Mucosa of descending colon (tissue), 3 donors: ENCODE measurements around the gene GRK3. TPM values are rescaled to one million over a fixed set of nuclear protein-coding genes. Genes with fewer than 3 reads are reported as not detected.
"Not testable (repeated sequence)": the region's sequence is repeated elsewhere in the genome, so short reads cannot be mapped to it uniquely, and the experiment has no call there.

ENCODE experiments used
- ATAC-seq: fragments of 200-7000 bp; cut with Tn5 transposase; one replicate; pipeline ENCODE4 v1.9.1; 2020; ENCODE audit warnings: mild to moderate bottlenecking, moderate library complexity
- DNase-seq, 3 donors: peaks; one replicate each; pipeline ENCODE4 v3.0.0-alpha.2; 2020
- H3K36me3 ChIP-seq: fragments of 200-600 bp; one replicate; pipeline ENCODE4 v1.8.0; 2021; ENCODE audit warnings: low read depth, mild to moderate bottlenecking
- H3K4me1 ChIP-seq: fragments of 200-600 bp; one replicate; pipeline ENCODE4 v1.8.0; 2021; ENCODE audit warnings: low read depth, mild to moderate bottlenecking
- H3K4me3 ChIP-seq: fragments of 200-600 bp; one replicate; pipeline ENCODE4 v1.8.0; 2021; ENCODE audit warnings: mild to moderate bottlenecking
- H3K9me3 ChIP-seq: fragments of 200-600 bp; one replicate; pipeline ENCODE4 v1.8.0; 2021; ENCODE audit warnings: mild to moderate bottlenecking
- intact Hi-C, 2 donors: fragments of 100-400 bp; cut with DNase I in 1 of 2; cut with micrococcal nuclease in 1 of 2; formaldehyde crosslinking; loops; one replicate each; pipeline versions ENCODE4 v1.11.0 to v1.11.1; 2022; cut with DNase I, micrococcal nuclease
- total RNA-seq, 3 donors: library from RNA; stranded (reverse); fragmentation: NEBNext Ultra II Directional in 2 of 3; extraction: Animal tissue kit (Norgen Biotek cat#: 25700) in 2 of 3; gene quantifications; one replicate each; pipeline versions ENCODE4 v1.2.1 to v1.2.4, GENCODE V29; 2021 to 2023
- TF ChIP-seq, protein P1 (sequence below): fragments of 200-600 bp; IDR thresholded peaks from one replicate; pipeline ENCODE4 v1.8.0; 2022; ENCODE audit warnings: antibody characterized with exemption, mild to moderate bottlenecking
- donor health status: DM: no; HTN: no; CAD: no; lungs with moderate emphysema.
- donor health status: DM: no; HTN: no; CAD: no.
- donor health status: DM: no; HTN: yes; CAD: no.

Gene GRK3
- total RNA-seq, 3 donors from 2014 or later: 2.1 to 16.1 (median 3.2) TPM

DNA sequence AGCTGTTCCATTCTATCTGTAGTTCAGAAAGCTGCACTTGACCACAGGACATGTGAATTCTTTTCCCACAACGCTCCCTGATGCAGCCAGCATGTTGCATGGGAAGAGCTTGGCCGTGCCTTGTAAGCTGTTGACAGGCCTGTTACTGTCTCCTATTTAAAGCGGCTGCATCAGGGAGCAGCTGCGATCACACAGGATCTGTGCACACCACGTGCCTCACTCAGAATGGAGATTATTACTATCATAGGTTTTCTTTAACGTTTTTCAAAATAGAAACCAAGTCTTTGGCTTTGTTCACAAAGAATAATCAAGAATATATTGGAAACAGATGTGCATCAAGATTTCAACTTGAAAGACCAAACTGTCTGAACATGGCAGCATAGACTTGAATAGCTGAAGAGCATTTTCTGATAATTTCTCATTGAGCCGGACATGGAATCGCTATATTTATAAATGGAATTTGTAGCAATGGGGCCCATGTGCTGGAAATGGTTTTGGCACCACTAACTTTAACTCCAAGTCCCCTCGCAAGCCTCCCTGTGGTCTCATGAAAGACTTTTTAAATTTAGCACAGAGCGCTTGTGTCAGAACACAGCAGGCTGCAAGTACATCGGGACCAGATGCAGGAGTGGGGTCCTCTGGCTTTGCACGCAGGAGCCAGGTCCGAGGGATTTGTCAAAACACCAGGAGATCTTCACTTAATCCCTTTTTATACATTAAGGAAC, 136.7 kb downstream of the GRK3 start:
- ATAC-seq: no peak
- H3K4me3 ChIP-seq: no peak overlapping the region
- intact Hi-C loops: no loop called here
- no peaks in the 10 kb centered on the region for H3K36me3 ChIP-seq
- no peak for DNase-seq
- no peaks in the 10 kb centered on the region for H3K9me3 ChIP-seq
- TF ChIP-seq, protein P1, sequence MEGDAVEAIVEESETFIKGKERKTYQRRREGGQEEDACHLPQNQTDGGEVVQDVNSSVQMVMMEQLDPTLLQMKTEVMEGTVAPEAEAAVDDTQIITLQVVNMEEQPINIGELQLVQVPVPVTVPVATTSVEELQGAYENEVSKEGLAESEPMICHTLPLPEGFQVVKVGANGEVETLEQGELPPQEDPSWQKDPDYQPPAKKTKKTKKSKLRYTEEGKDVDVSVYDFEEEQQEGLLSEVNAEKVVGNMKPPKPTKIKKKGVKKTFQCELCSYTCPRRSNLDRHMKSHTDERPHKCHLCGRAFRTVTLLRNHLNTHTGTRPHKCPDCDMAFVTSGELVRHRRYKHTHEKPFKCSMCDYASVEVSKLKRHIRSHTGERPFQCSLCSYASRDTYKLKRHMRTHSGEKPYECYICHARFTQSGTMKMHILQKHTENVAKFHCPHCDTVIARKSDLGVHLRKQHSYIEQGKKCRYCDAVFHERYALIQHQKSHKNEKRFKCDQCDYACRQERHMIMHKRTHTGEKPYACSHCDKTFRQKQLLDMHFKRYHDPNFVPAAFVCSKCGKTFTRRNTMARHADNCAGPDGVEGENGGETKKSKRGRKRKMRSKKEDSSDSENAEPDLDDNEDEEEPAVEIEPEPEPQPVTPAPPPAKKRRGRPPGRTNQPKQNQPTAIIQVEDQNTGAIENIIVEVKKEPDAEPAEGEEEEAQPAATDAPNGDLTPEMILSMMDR: no peak
- H3K4me1 ChIP-seq: no peaks in the 10 kb centered on the region

DNA sequence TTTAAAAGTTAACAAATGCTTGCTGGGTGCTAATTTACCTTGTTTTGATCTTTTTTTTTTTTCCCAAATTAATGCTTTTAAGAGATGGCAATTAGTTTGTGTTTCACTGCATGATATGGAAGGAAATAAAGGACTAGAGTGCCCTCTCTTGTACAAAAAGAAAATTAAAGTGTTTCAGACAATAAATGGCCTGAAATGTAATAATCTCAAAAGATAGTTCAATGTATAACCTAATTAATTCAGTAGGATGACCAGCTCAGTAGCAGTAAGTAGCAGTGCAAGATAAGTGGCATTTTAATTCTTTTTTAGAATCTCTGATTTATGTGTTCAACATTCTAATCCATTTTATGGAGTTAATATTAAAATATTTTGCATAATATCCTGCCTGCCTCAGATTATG, 137.6 kb downstream of the GRK3 start:
- Histone ChIP-seq H3K36me3 (no peaks in the 10 kb centered on the region), H3K4me3 (no peak overlapping the region), H3K9me3 (no peaks in the 10 kb centered on the region), H3K4me1 (no peaks in the 10 kb centered on the region)
- DNase-seq: no peak
- intact Hi-C loops: no loop called here
- no peak for ATAC-seq
- TF ChIP-seq, protein P1: no peak

DNA sequence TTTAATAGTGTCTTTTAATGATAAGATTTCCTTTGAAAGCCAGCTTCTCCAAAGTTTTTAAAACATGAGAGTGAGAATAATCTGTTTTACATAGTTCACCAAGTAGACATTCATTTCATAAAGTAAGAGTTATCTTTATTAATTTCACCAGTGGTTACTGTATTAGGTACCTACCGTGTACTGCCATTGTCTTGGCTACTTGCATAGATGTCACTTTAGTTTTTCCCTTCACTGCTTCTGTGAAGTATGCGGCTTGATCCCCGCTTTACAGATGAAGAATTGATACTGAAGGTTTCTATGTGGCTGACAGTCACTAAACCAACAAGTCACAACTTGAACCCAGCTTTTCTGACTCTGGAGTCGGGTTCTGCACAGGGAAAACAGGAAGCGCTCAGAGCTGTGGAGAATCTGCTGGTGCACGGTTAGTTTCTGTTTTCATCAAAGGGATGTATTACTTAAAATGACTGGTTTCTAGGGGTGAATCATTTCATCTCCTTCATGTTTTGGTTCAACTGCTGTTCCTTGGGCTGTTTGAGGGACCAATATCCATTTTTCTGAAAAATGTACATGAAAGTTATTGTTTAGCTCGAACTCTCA, 138.2 kb downstream of the GRK3 start:
- no peaks in the 10 kb centered on the region for H3K9me3 ChIP-seq
- no peak overlapping the region for H3K4me3 ChIP-seq
- H3K4me1 ChIP-seq: no peaks in the 10 kb centered on the region
- DNase-seq (no peak), ATAC-seq (no peak)
- no peaks in the 10 kb centered on the region for H3K36me3 ChIP-seq
- intact Hi-C loops: no loop called here
- TF ChIP-seq, protein P1: no peak

DNA sequence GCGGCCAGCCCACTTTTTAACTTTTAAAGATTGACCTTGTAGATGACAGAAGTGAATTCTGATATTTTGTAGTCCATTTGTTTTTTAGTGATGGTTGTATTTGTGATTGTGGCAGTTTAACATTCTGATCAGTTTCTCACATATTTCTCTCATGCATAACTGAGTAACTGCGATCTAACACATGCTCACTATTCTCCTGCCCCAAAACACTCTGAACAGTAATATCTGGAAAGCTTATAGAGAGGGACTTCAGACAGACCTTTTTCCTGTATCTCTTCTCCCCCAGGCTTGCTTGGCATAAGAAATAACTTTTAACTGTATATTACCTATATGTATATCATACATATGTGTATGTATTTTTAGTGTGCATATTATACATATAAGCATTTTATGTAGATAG, 140.2 kb downstream of the GRK3 start:
- ATAC-seq (no peak), DNase-seq (no peak)
- no peaks in the 10 kb centered on the region for H3K9me3 ChIP-seq
- intact Hi-C loops: no loop called here
- no peaks in the 10 kb centered on the region for H3K4me1 ChIP-seq
- TF ChIP-seq, protein P1: no peak
- H3K4me3 ChIP-seq: no peak overlapping the region
- H3K36me3 ChIP-seq: no peaks in the 10 kb centered on the region

DNA sequence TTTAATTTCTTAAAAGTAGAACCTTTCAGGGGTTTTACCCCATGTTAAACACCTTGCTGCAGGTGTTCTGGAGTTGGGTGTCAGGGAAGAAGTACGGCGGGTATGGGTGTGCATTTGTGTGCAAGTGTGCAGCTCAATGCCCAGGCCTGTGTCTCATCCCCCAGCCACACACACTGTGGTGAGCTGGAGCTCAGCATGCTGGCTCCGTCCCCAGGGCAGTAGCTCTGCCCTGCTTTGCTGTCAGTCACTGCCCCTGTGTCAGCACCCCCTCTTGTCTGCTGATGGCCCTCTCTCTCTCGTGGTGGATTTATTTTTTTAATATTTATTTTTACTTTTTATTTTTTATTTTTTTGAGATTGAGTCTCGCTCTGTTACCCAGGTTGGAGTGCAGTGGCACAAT, 141.7 kb downstream of the GRK3 start:
- H3K36me3 ChIP-seq: no peaks in the 10 kb centered on the region
- ATAC-seq: no peak
- H3K9me3 ChIP-seq: no peaks in the 10 kb centered on the region
- no peaks in the 10 kb centered on the region for H3K4me1 ChIP-seq
- intact Hi-C loops: no loop called here
- no peak overlapping the region for H3K4me3 ChIP-seq
- TF ChIP-seq, protein P1: no peak
- no peak for DNase-seq

DNA sequence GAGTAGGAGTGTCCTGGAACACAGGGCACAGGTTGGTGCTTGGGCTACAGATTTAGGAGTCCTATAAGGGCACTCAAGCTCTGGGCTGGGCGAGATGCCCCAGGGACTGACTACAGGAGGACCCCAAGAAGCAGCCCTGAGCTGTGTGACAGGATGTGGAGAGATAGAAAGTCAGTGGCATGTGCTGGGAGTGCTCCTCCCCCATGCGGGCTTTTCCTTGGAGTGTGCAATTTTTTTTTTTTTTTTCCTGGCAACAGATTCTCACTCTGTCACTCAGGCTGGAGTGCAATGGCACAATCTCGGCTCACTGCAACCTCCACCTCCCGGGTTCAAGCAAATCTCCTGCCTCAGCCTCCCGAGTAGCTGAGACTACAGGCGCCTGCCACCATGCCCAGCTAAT, 144.0 kb downstream of the GRK3 start:
- H3K4me3 ChIP-seq, ATAC-seq, intact Hi-C loops, H3K36me3 ChIP-seq, DNase-seq, H3K9me3 ChIP-seq, H3K4me1 ChIP-seq: not testable (repeated sequence)
